OCI-LY3 (cell line): Measurements from ENCODE around the gene PCBP1.
"Not testable (repeated sequence)": the region's sequence is repeated elsewhere in the genome, so short reads cannot be mapped to it uniquely, and the experiment has no call there.

Source experiments
- H2AFZ ChIP-seq: fragments of 200-600, 300-600 bp; shearing (Covaris generic); 2 replicates; pipeline ENCODE4 v1.6.0; 2014; ENCODE audit warnings: antibody characterized with exemption, low read depth, low read length
- H3K27ac ChIP-seq: fragments of 200-600, 300-600 bp; sonication (generic); 2 replicates; pipeline ENCODE4 v1.5.1; 2014; ENCODE audit warnings: mild to moderate bottlenecking, low read length, moderate library complexity, mixed read lengths
- H3K27me3 ChIP-seq: fragments of 200-600, 300-600 bp; sonication (generic); 2 replicates; pipeline ENCODE4 v1.6.1; 2014; ENCODE audit warnings: low read depth, low read length, mixed read lengths
- H3K36me3 ChIP-seq: fragments of 200-600, 300-600 bp; sonication (generic); replicated peaks from 2 replicates; pipeline ENCODE3; 2014; ENCODE audit warnings: low read depth, low read length, mixed read lengths
- H3K4me1 ChIP-seq: fragments of 300-600, 200-600 bp; sonication (generic); 2 replicates; pipeline ENCODE4 v1.6.1; 2014; ENCODE audit warnings: low read length, mixed read lengths
- H3K4me2 ChIP-seq: fragments of 200-600, 300-600 bp; sonication (generic); 2 replicates; pipeline ENCODE4 v1.6.1; 2014; ENCODE audit warnings: low read length, mixed read lengths
- H3K4me3 ChIP-seq: fragments of 300-600, 200-600 bp; sonication (generic); 2 replicates; pipeline ENCODE4 v1.5.1; 2014; ENCODE audit warnings: antibody characterized with exemption, mild to moderate bottlenecking, low read length, moderate library complexity
- H3K79me2 ChIP-seq: fragments of 300-600, 200-600 bp; shearing (Covaris generic); 2 replicates; pipeline ENCODE4 v1.6.1; 2014; ENCODE audit warnings: mild to moderate bottlenecking, low read length, mixed read lengths
- H3K9ac ChIP-seq: fragments of 300-600, 200-600 bp; shearing (Covaris generic); 2 replicates; pipeline ENCODE4 v1.6.0; 2014; ENCODE audit warnings: mild to moderate bottlenecking, low read length, moderate library complexity
- H3K9me3 ChIP-seq: fragments of 200-600, 300-600 bp; shearing (Covaris generic); 2 replicates; pipeline ENCODE4 v1.6.1; 2014; ENCODE audit warnings: low read length, mixed read lengths; ENCODE audit not compliant: insufficient read depth
- H4K20me1 ChIP-seq: fragments of 200-600, 300-600 bp; sonication (generic); 2 replicates; pipeline ENCODE4 v1.6.1; 2016; ENCODE audit warnings: low read length, mixed read lengths; ENCODE audit not compliant: insufficient read depth
- CTCF ChIP-seq: fragments of 200-600, 300-600 bp; sonication (generic); IDR thresholded peaks from 2 replicates; pipeline ENCODE4 v1.5.1; 2014; ENCODE audit warnings: antibody characterized with exemption, low read length, low read depth
- EZH2phosphoT487 ChIP-seq: fragments of 200-600 bp; shearing (Covaris generic); IDR thresholded peaks from 2 replicates; pipeline ENCODE4 v1.6.1; 2018; ENCODE audit warnings: antibody characterized with exemption, mixed run types, low read depth

The PCBP1 gene

GRCh38 chr2:70091816-70092215, 4.5 kb downstream of the PCBP1 start:
- Histone ChIP-seq H3K27me3 (no peaks in the 10 kb centered on the region), H3K27ac (no peak overlapping the region), H3K36me3 (peaks cover 31% of the 10 kb centered on the region), H3K4me2 (no peak overlapping the region), H4K20me1 (peaks cover 4% of the 10 kb centered on the region; the same call in 1 of the 2 replicates), H3K4me3 (no peak overlapping the region), H3K4me1 (peaks cover 27% of the 10 kb centered on the region), H3K9me3 (no peaks in the 10 kb centered on the region), H3K79me2 (peaks cover 33% of the 10 kb centered on the region), H3K9ac (no peak overlapping the region), H2AFZ (no peak overlapping the region)
- TF ChIP-seq CTCF (no peak), EZH2phosphoT487 (no peak)

GRCh38 chr2:70092576-70093243, 5.4 kb downstream of the PCBP1 start:
- H3K9me3 ChIP-seq: not testable (repeated sequence)
- H3K4me1 ChIP-seq: peaks cover 27% of the 10 kb centered on the region

GRCh38 chr2:70094171-70094977, 7.1 kb downstream of the PCBP1 start:
- peak overlapping the region; percentile 53 for H3K4me2 ChIP-seq
- TF ChIP-seq EZH2phosphoT487: no peak
- H3K4me1 ChIP-seq: peaks cover 21% of the 10 kb centered on the region
- peak overlapping the region; percentile 72 for H3K27ac ChIP-seq
- peaks cover 12% of the 10 kb centered on the region for H3K36me3 ChIP-seq
- no peaks in the 10 kb centered on the region for H3K27me3 ChIP-seq
- H3K79me2 ChIP-seq: peaks cover 13% of the 10 kb centered on the region
- H3K9ac ChIP-seq: peak overlapping the region; percentile 44
- H2AFZ ChIP-seq: peak overlapping the region; percentile 5; the same call in 1 of the 2 replicates
- H4K20me1 ChIP-seq: 0 out of 2 replicates have a peak, but pooled peaks cover under 1% of the 10 kb centered on the region
- H3K9me3 ChIP-seq: no peaks in the 10 kb centered on the region
- peak overlapping the region; percentile 28 for H3K4me3 ChIP-seq

More at GRCh38 chr2:70092576-70093243, 5.4 kb downstream of the PCBP1 start:
- H2AFZ ChIP-seq, H3K27me3 ChIP-seq, H3K4me3 ChIP-seq, H3K9ac ChIP-seq, H3K4me2 ChIP-seq, H4K20me1 ChIP-seq, H3K27ac ChIP-seq: not testable (repeated sequence)
- Histone ChIP-seq H3K79me2 (peaks cover 29% of the 10 kb centered on the region), H3K36me3 (peaks cover 29% of the 10 kb centered on the region)

- no peaks in the 10 kb centered on the region for H4K20me1 ChIP-seq
- peak overlapping the region; percentile 28 for H3K4me3 ChIP-seq
- H3K4me2 ChIP-seq: peak overlapping the region; percentile 53
- peak overlapping the region; percentile 5; the same call in 1 of the 2 replicates for H2AFZ ChIP-seq
- peaks cover 5% of the 10 kb centered on the region for H3K79me2 ChIP-seq
- TF ChIP-seq CTCF (no peak), EZH2phosphoT487 (no peak)
- H3K36me3 ChIP-seq: peaks cover 5% of the 10 kb centered on the region
- H3K9me3 ChIP-seq: no peaks in the 10 kb centered on the region
- peak overlapping the region; percentile 44 for H3K9ac ChIP-seq
- no peaks in the 10 kb centered on the region for H3K27me3 ChIP-seq
- peak overlapping the region; percentile 72 for H3K27ac ChIP-seq
- peaks cover 16% of the 10 kb centered on the region for H3K4me1 ChIP-seq
Measured at GRCh38 chr2:70094978-70095719, 7.9 kb downstream of the PCBP1 start.
